ENCODE measurements around the gene CLDN9.

DNA sequence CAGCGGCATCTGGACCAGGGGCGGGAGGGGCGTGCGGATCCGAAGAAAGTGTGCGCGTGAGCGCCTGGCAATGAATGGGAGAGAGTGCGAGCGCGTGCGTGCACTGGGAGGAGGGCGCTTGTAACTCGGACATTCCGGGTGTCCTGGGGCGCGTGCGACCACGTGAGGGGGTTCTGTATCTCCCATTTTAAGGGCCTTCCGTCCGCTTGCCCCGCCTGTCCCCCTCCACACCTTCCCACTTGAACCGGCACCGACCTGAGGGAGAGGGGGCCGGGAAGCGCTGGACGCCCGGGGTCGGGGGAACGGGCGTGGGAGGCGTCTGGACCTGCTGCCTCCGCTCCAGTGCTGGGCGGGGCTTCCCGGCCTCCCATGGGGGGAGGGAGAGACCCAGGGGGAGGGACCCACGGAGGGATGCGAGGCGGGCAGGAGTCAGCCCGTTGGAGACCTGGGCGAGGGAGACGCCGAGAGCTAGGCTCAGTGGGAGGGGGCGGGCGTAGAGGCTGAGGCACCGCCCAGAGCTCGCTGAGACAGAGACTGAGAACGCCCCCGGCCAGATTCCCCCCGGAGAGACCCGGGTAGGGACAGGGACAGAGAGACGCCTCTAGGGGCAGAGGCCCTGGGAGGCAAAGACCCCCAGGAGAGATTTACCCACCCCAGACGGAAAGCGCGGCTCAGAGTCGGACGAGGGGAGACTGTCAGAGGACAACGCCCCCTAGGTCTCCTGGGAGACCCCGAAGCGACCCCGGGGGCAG is 48.8 kb upstream of the CLDN9 start, which contains the start of gene KREMEN2:
- TF ChIP-seq POLR2A (IDR thresholded peaks at IDR 0.05): no peak
- TF ChIP-seq, protein P1, sequence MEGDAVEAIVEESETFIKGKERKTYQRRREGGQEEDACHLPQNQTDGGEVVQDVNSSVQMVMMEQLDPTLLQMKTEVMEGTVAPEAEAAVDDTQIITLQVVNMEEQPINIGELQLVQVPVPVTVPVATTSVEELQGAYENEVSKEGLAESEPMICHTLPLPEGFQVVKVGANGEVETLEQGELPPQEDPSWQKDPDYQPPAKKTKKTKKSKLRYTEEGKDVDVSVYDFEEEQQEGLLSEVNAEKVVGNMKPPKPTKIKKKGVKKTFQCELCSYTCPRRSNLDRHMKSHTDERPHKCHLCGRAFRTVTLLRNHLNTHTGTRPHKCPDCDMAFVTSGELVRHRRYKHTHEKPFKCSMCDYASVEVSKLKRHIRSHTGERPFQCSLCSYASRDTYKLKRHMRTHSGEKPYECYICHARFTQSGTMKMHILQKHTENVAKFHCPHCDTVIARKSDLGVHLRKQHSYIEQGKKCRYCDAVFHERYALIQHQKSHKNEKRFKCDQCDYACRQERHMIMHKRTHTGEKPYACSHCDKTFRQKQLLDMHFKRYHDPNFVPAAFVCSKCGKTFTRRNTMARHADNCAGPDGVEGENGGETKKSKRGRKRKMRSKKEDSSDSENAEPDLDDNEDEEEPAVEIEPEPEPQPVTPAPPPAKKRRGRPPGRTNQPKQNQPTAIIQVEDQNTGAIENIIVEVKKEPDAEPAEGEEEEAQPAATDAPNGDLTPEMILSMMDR (IDR thresholded peaks at IDR 0.05): no peak

Measured in right lobe of liver (tissue), 4 donors.